GM12892 (cell line): ENCODE data around the gene HOXB9.

Source experiments
- POLR2AphosphoS5 ChIP-seq: IDR thresholded peaks from 2 replicates; pipeline ENCODE4 v1.6.1; 2011; ENCODE audit warnings: low read depth, low read length, control low read depth
- TAF1 ChIP-seq: IDR thresholded peaks from 2 replicates; pipeline ENCODE4 v1.6.1; 2011; ENCODE audit warnings: low read depth, mild to moderate bottlenecking, control low read depth, low read length, borderline replicate concordance

- TF ChIP-seq TAF1 (no peak), POLR2AphosphoS5 (no peak)
Measured at GRCh38 chr17:48629411-48629759, 3.2 kb upstream of the HOXB9 start.
